ENCODE measurements around the gene SLCO2B1.

The SLCO2B1 gene

GRCh38 chr11:75238595-75239440 lies 87.9 kb downstream of the SLCO2B1 start:
- peak in 5 of 42 donors; percentile 3 to 35 (median 15) for DNase-seq
- intact Hi-C loops (cut with DNase I): no loop called here

- peak in 6 of 42 donors; percentile 4 to 45 (median 26) for DNase-seq
- intact Hi-C loops (cut with DNase I): no loop called here
Measured at GRCh38 chr11:75239531-75240290, 88.8 kb downstream of the SLCO2B1 start.

GRCh38 chr11:75240311-75241035 lies 89.6 kb downstream of the SLCO2B1 start, which contains the start of gene TPBGL:
Gene TPBGL, plus strand, starts transcription at chr11:75240774. Its CDS starts 276 bp downstream, at chr11:75241050.
- intact Hi-C loops (cut with DNase I): no loop called here
- peak in 41 of 42 donors; percentile 40 to 87 (median 69) for DNase-seq

GRCh38 chr11:75241036-75241905 lies 90.4 kb downstream of the SLCO2B1 start:
- peak; percentile 22 to 91 (median 80) for DNase-seq
- intact Hi-C loops (cut with DNase I): no loop called here

GRCh38 chr11:75241906-75242644 lies 91.2 kb downstream of the SLCO2B1 start:
- intact Hi-C loops (cut with DNase I): no loop called here

GRCh38 chr11:75242722-75243600 lies 92.1 kb downstream of the SLCO2B1 start:
- intact Hi-C loops (cut with DNase I): no loop called here
- DNase-seq: peak in 14 of 42 donors; percentile 3 to 33 (median 8)

More at GRCh38 chr11:75241906-75242644, 91.2 kb downstream of the SLCO2B1 start:
- DNase-seq: peak in 7 of 42 donors; percentile 2 to 37 (median 8)

GRCh38 chr11:75244052-75244814 lies 93.3 kb downstream of the SLCO2B1 start:
- intact Hi-C loops (cut with DNase I): no loop called here

GRCh38 chr11:75245356-75246005 lies 94.6 kb downstream of the SLCO2B1 start:
- intact Hi-C loops (cut with DNase I): loop anchor here (5.0 kb wide), 2 partner anchors 223 to 318 kb away; no protein-coding TSS in a partner anchor
- DNase-seq: peak in 9 of 42 donors; percentile 2 to 33 (median 8)

More at GRCh38 chr11:75244052-75244814, 93.3 kb downstream of the SLCO2B1 start:
- peak in 13 of 42 donors; percentile 1 to 36 (median 9) for DNase-seq

- peak in 13 of 42 donors; percentile 2 to 40 (median 9) for DNase-seq
- intact Hi-C loops (cut with DNase I): loop anchor here (5.0 kb wide), 2 partner anchors 224 to 319 kb away; no protein-coding TSS in a partner anchor
Measured at GRCh38 chr11:75246006-75246670, 95.2 kb downstream of the SLCO2B1 start.

- intact Hi-C loops (cut with DNase I): loop anchor here (5.0 kb wide), 2 partner anchors 225 to 320 kb away; no protein-coding TSS in a partner anchor
- DNase-seq: peak in 11 of 42 donors; percentile 1 to 34 (median 10)
Measured at GRCh38 chr11:75246671-75247350, 95.9 kb downstream of the SLCO2B1 start.

- DNase-seq: no peak
- intact Hi-C loops (cut with DNase I): loop anchor here (2.0 to 5.0 kb wide), 3 partner anchors 104 to 322 kb away; no protein-coding TSS in a partner anchor
Measured at GRCh38 chr11:75248924-75249256, 98.0 kb downstream of the SLCO2B1 start.

- DNase-seq: peak in 6 of 42 donors; percentile 1 to 11 (median 4)
- intact Hi-C loops (cut with DNase I): loop anchor here (2.0 to 5.0 kb wide), 3 partner anchors 105 to 322 kb away; no protein-coding TSS in a partner anchor
Measured at GRCh38 chr11:75249704-75250103, 98.8 kb downstream of the SLCO2B1 start.

- intact Hi-C loops (cut with DNase I): no loop called here
Measured at GRCh38 chr11:75254326-75254725, 103.4 kb downstream of the SLCO2B1 start.

More at GRCh38 chr11:75254326-75254725, 103.4 kb downstream of the SLCO2B1 start:
- no peak for DNase-seq

All from head of caudate nucleus (tissue), 42 donors.